HEK293 (cell line): ENCODE results near the gene MGAT4A.

Experiments used
- CTCF ChIA-PET: fragments of 350-600 bp; formaldehyde crosslinking; extraction: SDS; loops from one replicate; lab custom pipeline; 2021; ENCODE audit warnings: antibody characterized with exemption; lab: Yijun Ruan, JAX
- POLR2A ChIA-PET: fragments of 300-600 bp; formaldehyde crosslinking; extraction: SDS; loops from one replicate; lab custom pipeline; 2020; ENCODE audit warnings: antibody characterized with exemption, inconsistent platforms; lab: Yijun Ruan, JAX
- H3K27ac ChIP-seq: fragments of 200-500 bp; sonication (Bioruptor generic); 2 replicates; pipeline ENCODE4 v1.5.1; 2014; ENCODE audit warnings: low read depth, low read length, control low read depth, inconsistent platforms; ENCODE audit errors: extremely low read depth
- H3K36me3 ChIP-seq, 2 experiments: fragments of 200-500 bp in 1 of 2; sonication (Bioruptor generic) in 1 of 2; 1 replicate in 1 of 2; 2 replicates in 1 of 2; pipeline ENCODE4 v1.5.1; 2014 to 2017; ENCODE audit warnings: inconsistent platforms in 2 of 2, low read length in 2 of 2; ENCODE audit not compliant: control insufficient read depth in 2 of 2, insufficient read depth in 1 of 2
- H3K4me1 ChIP-seq: fragments of 200-500 bp; sonication (Bioruptor generic); 2 replicates; pipeline ENCODE4 v1.5.1; 2014; ENCODE audit warnings: mild to moderate bottlenecking, low read length, inconsistent platforms; ENCODE audit not compliant: control insufficient read depth, insufficient read depth
- H3K4me3 ChIP-seq: 2 replicates; pipeline ENCODE4 v1.5.1; 2011; ENCODE audit warnings: low read depth, mild to moderate bottlenecking, control low read depth, low read length, moderate library complexity
- H3K9me3 ChIP-seq: fragments of 200-500 bp; sonication (Bioruptor generic); 2 replicates; pipeline ENCODE4 v1.5.1; 2014; ENCODE audit warnings: low read depth, low read length, inconsistent platforms; ENCODE audit not compliant: control insufficient read depth, insufficient read depth
- YY2 ChIP-seq: fragments of 450-650 bp; formaldehyde crosslinking; IDR thresholded peaks from 2 replicates; pipeline ENCODE4 v1.5.1; 2016; ENCODE audit warnings: missing biosample characterization, missing genetic modification characterization
- ZBTB17 ChIP-seq: fragments of 450-650 bp; formaldehyde crosslinking; IDR thresholded peaks from 2 replicates; pipeline ENCODE4 v1.5.1; 2016; ENCODE audit warnings: missing biosample characterization, missing genetic modification characterization
- ZIC2 ChIP-seq: fragments of 450-650 bp; formaldehyde crosslinking; IDR thresholded peaks from 2 replicates; pipeline ENCODE4 v1.5.1; 2016; ENCODE audit warnings: missing biosample characterization, missing genetic modification characterization
- ZNF112 ChIP-seq: fragments of 450-650 bp; formaldehyde crosslinking; IDR thresholded peaks from 2 replicates; pipeline ENCODE4 v1.5.0; 2017; ENCODE audit warnings: missing biosample characterization, missing genetic modification characterization
- ZNF184 ChIP-seq: fragments of 450-650 bp; IDR thresholded peaks from 2 replicates; pipeline ENCODE4 v1.5.1; 2018; ENCODE audit warnings: missing biosample characterization, mild to moderate bottlenecking, missing genetic modification characterization
- ZNF19 ChIP-seq: fragments of 450-650 bp; formaldehyde crosslinking; IDR thresholded peaks from 2 replicates; pipeline ENCODE4; 2016; ENCODE audit warnings: missing biosample characterization, missing genetic modification characterization, low read depth
- ZNF239 ChIP-seq: fragments of 450-650 bp; formaldehyde crosslinking; IDR thresholded peaks from 2 replicates; pipeline ENCODE4 v1.5.1; 2016; ENCODE audit warnings: missing biosample characterization, missing genetic modification characterization
- ZNF311 ChIP-seq: fragments of 450-650 bp; formaldehyde crosslinking; IDR thresholded peaks from 2 replicates; pipeline ENCODE4 v1.5.1; 2017; ENCODE audit warnings: missing biosample characterization, missing genetic modification characterization, borderline replicate concordance
- ZNF37A ChIP-seq: fragments of 450-650 bp; IDR thresholded peaks from 2 replicates; pipeline ENCODE4 v1.5.1; 2018; ENCODE audit warnings: missing biosample characterization, missing genetic modification characterization
- ZNF404 ChIP-seq: fragments of 450-650 bp; formaldehyde crosslinking; IDR thresholded peaks from 2 replicates; pipeline ENCODE4 v1.5.1; 2017; ENCODE audit warnings: missing biosample characterization, missing genetic modification characterization
- ZNF426 ChIP-seq: fragments of 450-650 bp; formaldehyde crosslinking; IDR thresholded peaks from 2 replicates; pipeline ENCODE4 v1.5.1; 2017; ENCODE audit warnings: missing biosample characterization, missing genetic modification characterization, mild to moderate bottlenecking, inconsistent platforms, moderate library complexity
- ZNF529 ChIP-seq: fragments of 450-650 bp; formaldehyde crosslinking; IDR thresholded peaks from 2 replicates; pipeline ENCODE4 v1.5.1; 2017; ENCODE audit warnings: missing genetic modification characterization, missing biosample characterization; ENCODE audit not compliant: insufficient replicate concordance
- ZNF548 ChIP-seq: fragments of 450-650 bp; formaldehyde crosslinking; IDR thresholded peaks from 2 replicates; pipeline ENCODE4 v1.5.1; 2016; ENCODE audit warnings: missing biosample characterization, missing genetic modification characterization
- ZNF596 ChIP-seq: fragments of 450-650 bp; IDR thresholded peaks from 2 replicates; pipeline ENCODE4 v1.5.0; 2018; ENCODE audit warnings: missing biosample characterization, mild to moderate bottlenecking, missing genetic modification characterization, moderate library complexity
- ZNF660 ChIP-seq: fragments of 450-650 bp; IDR thresholded peaks from 2 replicates; pipeline ENCODE4 v1.5.1; 2018; ENCODE audit warnings: missing biosample characterization, mild to moderate bottlenecking, missing genetic modification characterization
- TF ChIP-seq, protein P1 (sequence below): fragments of 450-650 bp; formaldehyde crosslinking; IDR thresholded peaks from 2 replicates; pipeline ENCODE4 v1.5.1; 2016; ENCODE audit warnings: missing biosample characterization, missing genetic modification characterization
- TF ChIP-seq, protein P2 (sequence below): fragments of 450-650 bp; formaldehyde crosslinking; IDR thresholded peaks from 2 replicates; pipeline ENCODE4 v1.5.1; 2016; ENCODE audit warnings: missing biosample characterization, missing genetic modification characterization, low read depth
- TF ChIP-seq, protein P3 (sequence below): fragments of 450-650 bp; formaldehyde crosslinking; IDR thresholded peaks from 2 replicates; pipeline ENCODE4 v1.5.1; 2016; ENCODE audit warnings: missing biosample characterization, missing genetic modification characterization
- TF ChIP-seq, protein P4 (sequence below): fragments of 450-650 bp; formaldehyde crosslinking; conservative IDR thresholded peaks from 2 replicates; pipeline ENCODE4 v1.5.1; 2016; ENCODE audit warnings: low read depth, missing biosample characterization, missing genetic modification characterization
- TF ChIP-seq, protein P5 (sequence below): fragments of 450-650 bp; formaldehyde crosslinking; IDR thresholded peaks from 2 replicates; pipeline ENCODE4 v1.5.1; 2016; ENCODE audit warnings: missing biosample characterization, missing genetic modification characterization
- TF ChIP-seq, protein P6 (sequence below): fragments of 450-650 bp; formaldehyde crosslinking; IDR thresholded peaks from 2 replicates; pipeline ENCODE4 v1.5.1; 2017; ENCODE audit warnings: missing biosample characterization, missing genetic modification characterization

The MGAT4A gene

DNA sequence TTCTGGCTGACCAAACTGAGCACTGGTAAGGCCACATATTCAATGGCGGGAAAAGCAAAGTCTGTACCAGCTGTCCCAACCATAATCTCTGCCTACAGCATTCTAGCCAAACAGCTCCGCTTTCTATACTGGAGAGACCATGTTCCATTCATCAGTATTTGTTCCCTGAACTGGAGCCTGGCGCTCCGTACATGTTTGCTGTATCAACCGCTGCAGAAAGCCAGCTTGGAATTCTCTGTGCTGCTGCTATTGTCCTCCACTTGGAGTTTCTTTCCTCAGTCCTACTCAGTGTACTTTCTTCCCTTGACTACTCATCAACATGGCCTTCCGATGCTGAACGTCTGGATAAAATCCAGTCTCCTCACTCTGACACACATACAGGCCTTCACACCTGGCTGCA, 124.5 kb downstream of the MGAT4A start (continued):
- TF ChIP-seq, protein P1, sequence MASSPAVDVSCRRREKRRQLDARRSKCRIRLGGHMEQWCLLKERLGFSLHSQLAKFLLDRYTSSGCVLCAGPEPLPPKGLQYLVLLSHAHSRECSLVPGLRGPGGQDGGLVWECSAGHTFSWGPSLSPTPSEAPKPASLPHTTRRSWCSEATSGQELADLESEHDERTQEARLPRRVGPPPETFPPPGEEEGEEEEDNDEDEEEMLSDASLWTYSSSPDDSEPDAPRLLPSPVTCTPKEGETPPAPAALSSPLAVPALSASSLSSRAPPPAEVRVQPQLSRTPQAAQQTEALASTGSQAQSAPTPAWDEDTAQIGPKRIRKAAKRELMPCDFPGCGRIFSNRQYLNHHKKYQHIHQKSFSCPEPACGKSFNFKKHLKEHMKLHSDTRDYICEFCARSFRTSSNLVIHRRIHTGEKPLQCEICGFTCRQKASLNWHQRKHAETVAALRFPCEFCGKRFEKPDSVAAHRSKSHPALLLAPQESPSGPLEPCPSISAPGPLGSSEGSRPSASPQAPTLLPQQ (tag by site-specific recombination) = no peak
- TF ChIP-seq ZNF37A (tag by site-specific recombination) (no peak), ZNF660 (tag by site-specific recombination) (no peak)
- TF ChIP-seq, protein P2, sequence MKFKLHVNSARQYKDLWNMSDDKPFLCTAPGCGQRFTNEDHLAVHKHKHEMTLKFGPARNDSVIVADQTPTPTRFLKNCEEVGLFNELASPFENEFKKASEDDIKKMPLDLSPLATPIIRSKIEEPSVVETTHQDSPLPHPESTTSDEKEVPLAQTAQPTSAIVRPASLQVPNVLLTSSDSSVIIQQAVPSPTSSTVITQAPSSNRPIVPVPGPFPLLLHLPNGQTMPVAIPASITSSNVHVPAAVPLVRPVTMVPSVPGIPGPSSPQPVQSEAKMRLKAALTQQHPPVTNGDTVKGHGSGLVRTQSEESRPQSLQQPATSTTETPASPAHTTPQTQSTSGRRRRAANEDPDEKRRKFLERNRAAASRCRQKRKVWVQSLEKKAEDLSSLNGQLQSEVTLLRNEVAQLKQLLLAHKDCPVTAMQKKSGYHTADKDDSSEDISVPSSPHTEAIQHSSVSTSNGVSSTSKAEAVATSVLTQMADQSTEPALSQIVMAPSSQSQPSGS = no peak

DNA sequence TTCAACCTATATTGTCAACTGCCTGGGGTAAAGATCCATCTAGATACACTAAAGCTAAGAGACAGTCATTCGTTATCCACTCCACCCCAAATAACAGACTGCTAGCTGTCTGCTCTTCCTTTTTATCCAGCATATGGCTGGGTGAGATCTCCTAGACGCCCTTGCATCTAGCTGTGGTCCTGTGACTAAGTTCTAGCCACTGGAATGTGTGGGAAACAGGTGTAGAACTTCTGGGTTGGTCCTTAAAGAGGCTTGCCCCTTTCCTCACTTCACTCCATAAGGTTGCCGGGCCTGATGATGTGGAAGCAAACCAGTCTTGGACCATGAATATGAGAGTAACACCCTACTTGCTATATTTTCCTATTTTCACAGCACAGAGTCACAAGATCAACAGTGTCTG, 125.9 kb downstream of the MGAT4A start:
- CTCF ChIA-PET = interaction anchor here (0.6 kb wide), 1 partner anchor 160 kb away, joined by 3 read pairs; no protein-coding TSS in a partner anchor
- no peak overlapping the region for H3K27ac ChIP-seq
- TF ChIP-seq ZBTB17 = no peak
- TF ChIP-seq ZNF548 (tag by site-specific recombination) = no peak
- TF ChIP-seq, protein P3, sequence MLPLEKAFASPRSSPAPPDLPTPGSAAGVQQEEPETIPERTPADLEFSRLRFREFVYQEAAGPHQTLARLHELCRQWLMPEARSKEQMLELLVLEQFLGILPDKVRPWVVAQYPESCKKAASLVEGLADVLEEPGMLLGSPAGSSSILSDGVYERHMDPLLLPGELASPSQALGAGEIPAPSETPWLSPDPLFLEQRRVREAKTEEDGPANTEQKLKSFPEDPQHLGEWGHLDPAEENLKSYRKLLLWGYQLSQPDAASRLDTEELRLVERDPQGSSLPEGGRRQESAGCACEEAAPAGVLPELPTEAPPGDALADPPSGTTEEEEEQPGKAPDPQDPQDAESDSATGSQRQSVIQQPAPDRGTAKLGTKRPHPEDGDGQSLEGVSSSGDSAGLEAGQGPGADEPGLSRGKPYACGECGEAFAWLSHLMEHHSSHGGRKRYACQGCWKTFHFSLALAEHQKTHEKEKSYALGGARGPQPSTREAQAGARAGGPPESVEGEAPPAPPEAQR (tag by site-specific recombination) = no peak
- TF ChIP-seq ZNF19 (tag by site-specific recombination) = no peak
- TF ChIP-seq, protein P4, sequence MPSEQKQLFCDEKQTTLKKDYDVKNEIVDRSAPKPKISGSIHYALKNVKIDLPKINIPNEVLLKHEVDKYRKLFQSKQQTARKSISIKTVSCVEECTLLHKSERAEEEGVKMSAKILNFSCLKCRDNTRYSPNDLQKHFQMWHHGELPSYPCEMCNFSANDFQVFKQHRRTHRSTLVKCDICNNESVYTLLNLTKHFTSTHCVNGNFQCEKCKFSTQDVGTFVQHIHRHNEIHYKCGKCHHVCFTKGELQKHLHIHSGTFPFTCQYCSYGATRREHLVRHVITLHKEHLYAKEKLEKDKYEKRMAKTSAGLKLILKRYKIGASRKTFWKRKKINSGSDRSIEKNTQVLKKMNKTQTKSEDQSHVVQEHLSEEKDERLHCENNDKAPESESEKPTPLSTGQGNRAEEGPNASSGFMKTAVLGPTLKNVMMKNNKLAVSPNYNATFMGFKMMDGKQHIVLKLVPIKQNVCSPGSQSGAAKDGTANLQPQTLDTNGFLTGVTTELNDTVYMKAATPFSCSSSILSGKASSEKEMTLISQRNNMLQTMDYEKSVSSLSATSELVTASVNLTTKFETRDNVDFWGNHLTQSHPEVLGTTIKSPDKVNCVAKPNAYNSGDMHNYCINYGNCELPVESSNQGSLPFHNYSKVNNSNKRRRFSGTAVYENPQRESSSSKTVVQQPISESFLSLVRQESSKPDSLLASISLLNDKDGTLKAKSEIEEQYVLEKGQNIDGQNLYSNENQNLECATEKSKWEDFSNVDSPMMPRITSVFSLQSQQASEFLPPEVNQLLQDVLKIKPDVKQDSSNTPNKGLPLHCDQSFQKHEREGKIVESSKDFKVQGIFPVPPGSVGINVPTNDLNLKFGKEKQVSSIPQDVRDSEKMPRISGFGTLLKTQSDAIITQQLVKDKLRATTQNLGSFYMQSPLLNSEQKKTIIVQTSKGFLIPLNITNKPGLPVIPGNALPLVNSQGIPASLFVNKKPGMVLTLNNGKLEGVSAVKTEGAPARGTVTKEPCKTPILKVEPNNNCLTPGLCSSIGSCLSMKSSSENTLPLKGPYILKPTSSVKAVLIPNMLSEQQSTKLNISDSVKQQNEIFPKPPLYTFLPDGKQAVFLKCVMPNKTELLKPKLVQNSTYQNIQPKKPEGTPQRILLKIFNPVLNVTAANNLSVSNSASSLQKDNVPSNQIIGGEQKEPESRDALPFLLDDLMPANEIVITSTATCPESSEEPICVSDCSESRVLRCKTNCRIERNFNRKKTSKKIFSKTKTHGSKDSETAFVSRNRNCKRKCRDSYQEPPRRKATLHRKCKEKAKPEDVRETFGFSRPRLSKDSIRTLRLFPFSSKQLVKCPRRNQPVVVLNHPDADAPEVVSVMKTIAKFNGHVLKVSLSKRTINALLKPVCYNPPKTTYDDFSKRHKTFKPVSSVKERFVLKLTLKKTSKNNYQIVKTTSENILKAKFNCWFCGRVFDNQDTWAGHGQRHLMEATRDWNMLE (tag by site-specific recombination) = no peak
- TF ChIP-seq ZNF311 (tag by site-specific recombination) = no peak
- TF ChIP-seq, protein P5, sequence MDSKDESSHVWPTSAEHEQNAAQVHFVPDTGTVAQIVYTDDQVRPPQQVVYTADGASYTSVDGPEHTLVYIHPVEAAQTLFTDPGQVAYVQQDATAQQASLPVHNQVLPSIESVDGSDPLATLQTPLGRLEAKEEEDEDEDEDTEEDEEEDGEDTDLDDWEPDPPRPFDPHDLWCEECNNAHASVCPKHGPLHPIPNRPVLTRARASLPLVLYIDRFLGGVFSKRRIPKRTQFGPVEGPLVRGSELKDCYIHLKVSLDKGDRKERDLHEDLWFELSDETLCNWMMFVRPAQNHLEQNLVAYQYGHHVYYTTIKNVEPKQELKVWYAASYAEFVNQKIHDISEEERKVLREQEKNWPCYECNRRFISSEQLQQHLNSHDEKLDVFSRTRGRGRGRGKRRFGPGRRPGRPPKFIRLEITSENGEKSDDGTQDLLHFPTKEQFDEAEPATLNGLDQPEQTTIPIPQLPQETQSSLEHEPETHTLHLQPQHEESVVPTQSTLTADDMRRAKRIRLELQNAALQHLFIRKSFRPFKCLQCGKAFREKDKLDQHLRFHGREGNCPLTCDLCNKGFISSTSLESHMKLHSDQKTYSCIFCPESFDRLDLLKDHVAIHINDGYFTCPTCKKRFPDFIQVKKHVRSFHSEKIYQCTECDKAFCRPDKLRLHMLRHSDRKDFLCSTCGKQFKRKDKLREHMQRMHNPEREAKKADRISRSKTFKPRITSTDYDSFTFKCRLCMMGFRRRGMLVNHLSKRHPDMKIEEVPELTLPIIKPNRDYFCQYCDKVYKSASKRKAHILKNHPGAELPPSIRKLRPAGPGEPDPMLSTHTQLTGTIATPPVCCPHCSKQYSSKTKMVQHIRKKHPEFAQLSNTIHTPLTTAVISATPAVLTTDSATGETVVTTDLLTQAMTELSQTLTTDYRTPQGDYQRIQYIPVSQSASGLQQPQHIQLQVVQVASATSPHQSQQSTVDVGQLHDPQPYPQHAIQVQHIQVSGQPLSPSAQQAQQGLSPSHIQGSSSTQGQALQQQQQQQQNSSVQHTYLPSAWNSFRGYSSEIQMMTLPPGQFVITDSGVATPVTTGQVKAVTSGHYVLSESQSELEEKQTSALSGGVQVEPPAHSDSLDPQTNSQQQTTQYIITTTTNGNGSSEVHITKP (tag by site-specific recombination) = no peak
- TF ChIP-seq, protein P6, sequence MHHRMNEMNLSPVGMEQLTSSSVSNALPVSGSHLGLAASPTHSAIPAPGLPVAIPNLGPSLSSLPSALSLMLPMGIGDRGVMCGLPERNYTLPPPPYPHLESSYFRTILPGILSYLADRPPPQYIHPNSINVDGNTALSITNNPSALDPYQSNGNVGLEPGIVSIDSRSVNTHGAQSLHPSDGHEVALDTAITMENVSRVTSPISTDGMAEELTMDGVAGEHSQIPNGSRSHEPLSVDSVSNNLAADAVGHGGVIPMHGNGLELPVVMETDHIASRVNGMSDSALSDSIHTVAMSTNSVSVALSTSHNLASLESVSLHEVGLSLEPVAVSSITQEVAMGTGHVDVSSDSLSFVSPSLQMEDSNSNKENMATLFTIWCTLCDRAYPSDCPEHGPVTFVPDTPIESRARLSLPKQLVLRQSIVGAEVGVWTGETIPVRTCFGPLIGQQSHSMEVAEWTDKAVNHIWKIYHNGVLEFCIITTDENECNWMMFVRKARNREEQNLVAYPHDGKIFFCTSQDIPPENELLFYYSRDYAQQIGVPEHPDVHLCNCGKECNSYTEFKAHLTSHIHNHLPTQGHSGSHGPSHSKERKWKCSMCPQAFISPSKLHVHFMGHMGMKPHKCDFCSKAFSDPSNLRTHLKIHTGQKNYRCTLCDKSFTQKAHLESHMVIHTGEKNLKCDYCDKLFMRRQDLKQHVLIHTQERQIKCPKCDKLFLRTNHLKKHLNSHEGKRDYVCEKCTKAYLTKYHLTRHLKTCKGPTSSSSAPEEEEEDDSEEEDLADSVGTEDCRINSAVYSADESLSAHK (tag by site-specific recombination) = no peak
- no peak for TF ChIP-seq ZNF529 (tag by site-specific recombination)
- TF ChIP-seq YY2 (tag by site-specific recombination) = no peak
- TF ChIP-seq ZNF112 (tag by site-specific recombination) = no peak
- TF ChIP-seq ZNF184 (tag by site-specific recombination) = no peak
- no peak for TF ChIP-seq ZNF426
- TF ChIP-seq ZNF239 = no peak
- no peak for TF ChIP-seq ZNF596 (tag by site-specific recombination)
- no peak for TF ChIP-seq ZNF404 (tag by site-specific recombination)
- TF ChIP-seq ZIC2 (tag by site-specific recombination) = no peak

More for the DNA sequence above, 125.9 kb downstream of the MGAT4A start:
- POLR2A ChIA-PET = no interaction called here
- no peak overlapping the region for H3K4me3 ChIP-seq
- H3K36me3 ChIP-seq = peaks cover 31 to 41% of the 10 kb centered on the region in 2 experiments
- no peaks in the 10 kb centered on the region for H3K9me3 ChIP-seq
- H3K4me1 ChIP-seq = peaks cover 15% of the 10 kb centered on the region
